ENCODE data around the gene COL10A1. TPM values are rescaled to one million over a fixed set of nuclear protein-coding genes. Genes with fewer than 3 reads are reported as not detected.

COL10A1 gene
- total RNA-seq, 1 donor from 2014 or later: 0.52 TPM

- Histone ChIP-seq H3K27ac (ENCODE audit: low read depth, low read length) (no peak overlapping the region), H3K27me3 (ENCODE audit: control insufficient read depth in 3 of 3, insufficient read depth in 3 of 3, low read length in 3 of 3) (no peaks in the 10 kb centered on the region), H3K9ac (ENCODE audit: low read depth in 1 of 3, low read length in 3 of 3) (no peak overlapping the region), H3K4me3 (ENCODE audit: low read length in 3 of 3) (no peak overlapping the region), H3K4me1 (ENCODE audit: control insufficient read depth in 3 of 3, insufficient read depth in 3 of 3, low read length in 3 of 3) (peaks cover 0 to 11% (median 0%) of the 10 kb centered on the region in 3 donors), H3K36me3 (ENCODE audit: control insufficient read depth in 3 of 3, insufficient read depth in 3 of 3, low read length in 3 of 3) (no peaks in the 10 kb centered on the region), H3K9me3 (ENCODE audit: control insufficient read depth in 3 of 3, low read length in 3 of 3) (no peaks in the 10 kb centered on the region)
Observed at GRCh38 chr6:116070616-116071389, 55.1 kb downstream of the COL10A1 start.

- no peaks in the 10 kb centered on the region for H3K9me3 ChIP-seq (ENCODE audit: control insufficient read depth in 3 of 3, low read length in 3 of 3)
Observed at GRCh38 chr6:116070101-116070500, 55.8 kb downstream of the COL10A1 start.

More at GRCh38 chr6:116070101-116070500, 55.8 kb downstream of the COL10A1 start:
- Histone ChIP-seq H3K36me3 (ENCODE audit: control insufficient read depth in 3 of 3, insufficient read depth in 3 of 3, low read length in 3 of 3) (no peaks in the 10 kb centered on the region), H3K4me3 (ENCODE audit: low read length in 3 of 3) (no peak overlapping the region), H3K27ac (ENCODE audit: low read depth, low read length) (no peak overlapping the region), H3K4me1 (ENCODE audit: control insufficient read depth in 3 of 3, insufficient read depth in 3 of 3, low read length in 3 of 3) (peaks cover 0 to 11% (median 0%) of the 10 kb centered on the region in 3 donors), H3K27me3 (ENCODE audit: control insufficient read depth in 3 of 3, insufficient read depth in 3 of 3, low read length in 3 of 3) (no peaks in the 10 kb centered on the region), H3K9ac (ENCODE audit: low read depth in 1 of 3, low read length in 3 of 3) (no peak overlapping the region)

Other genes starting within 250 kb of the COL10A1 start
- gene FRK, start 65.2 kb downstream of the COL10A1 start, total RNA-seq: 1.6 TPM
- gene NT5DC1, start 25.3 kb downstream of the COL10A1 start, total RNA-seq: 2.6 TPM
- 8.4 TPM for gene TSPYL4, start 127.9 kb upstream of the COL10A1 start, total RNA-seq
- gene TSPYL1, start 153.8 kb upstream of the COL10A1 start, total RNA-seq: 79.9 TPM
- 26.1 TPM for gene DSE, start 244.8 kb upstream of the COL10A1 start, total RNA-seq

Data from skeletal muscle tissue (tissue), 4 donors.